Activated naive CD8-positive, alpha-beta T cell treated with anti-CD3 and anti-CD28 coated beads for 36 hours (primary cell): ENCODE measurements around the gene PLCL1. TPM values are rescaled to one million over a fixed set of nuclear protein-coding genes. Genes with fewer than 3 reads are reported as not detected.

Experiments
- DNase-seq: peaks from one replicate; pipeline ENCODE4 v3.0.0; 2021
- H3K27ac Mint-ChIP-seq: one replicate; pipeline ENCODE4 v1.8.0; 2022; ENCODE audit warnings: mild to moderate bottlenecking, moderate library complexity, mixed read lengths
- H3K27me3 Mint-ChIP-seq: one replicate; pipeline ENCODE4 v1.8.0; 2022; ENCODE audit warnings: mild to moderate bottlenecking, mixed read lengths
- H3K36me3 Mint-ChIP-seq: one replicate; pipeline ENCODE4 v1.8.0; 2021; ENCODE audit warnings: mild to moderate bottlenecking, mixed read lengths
- H3K4me1 Mint-ChIP-seq: one replicate; pipeline ENCODE4 v1.8.0; 2021; ENCODE audit warnings: mixed read lengths
- H3K4me3 Mint-ChIP-seq: one replicate; pipeline ENCODE4 v1.8.0; 2022; ENCODE audit warnings: mild to moderate bottlenecking, moderate library complexity, mixed read lengths
- H3K9me3 Mint-ChIP-seq: one replicate; pipeline ENCODE4 v1.8.0; 2022; ENCODE audit warnings: mixed read lengths
- total RNA-seq, 2 experiments: library from RNA; stranded (reverse); gene quantifications; one replicate each; pipeline ENCODE4 v1.2.3, GENCODE V29; 2021

Gene PLCL1
- total RNA-seq, 2 experiments from 2014 or later = 0.22 to 0.23 TPM

DNA sequence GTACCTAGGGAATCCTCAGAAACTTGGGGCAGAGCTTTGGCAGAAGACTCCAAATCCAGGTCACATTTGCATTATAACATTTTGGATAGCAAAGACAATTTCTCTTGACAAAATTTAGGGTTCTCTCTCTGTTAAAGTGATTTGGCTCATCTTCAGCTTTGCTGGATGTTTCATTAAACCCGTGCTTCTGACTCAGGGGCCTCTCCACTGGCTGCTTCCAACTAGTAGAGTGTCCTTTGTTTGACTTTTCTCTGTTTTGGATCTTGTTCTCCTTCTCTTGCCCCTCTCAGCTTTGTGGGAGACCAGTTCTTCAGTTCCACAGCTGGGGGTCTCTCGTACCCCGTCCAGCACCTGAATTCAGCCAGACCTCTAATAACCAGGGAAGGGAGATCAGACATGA is 145.6 kb downstream of the PLCL1 start:
- Mint-ChIP-seq H3K4me3 (no peak overlapping the region), H3K27me3 (no peaks in the 10 kb centered on the region), H3K36me3 (no peaks in the 10 kb centered on the region), H3K27ac (no peak overlapping the region), H3K4me1 (peaks cover 13% of the 10 kb centered on the region), H3K9me3 (peaks cover 1% of the 10 kb centered on the region)
- no peak for DNase-seq

DNA sequence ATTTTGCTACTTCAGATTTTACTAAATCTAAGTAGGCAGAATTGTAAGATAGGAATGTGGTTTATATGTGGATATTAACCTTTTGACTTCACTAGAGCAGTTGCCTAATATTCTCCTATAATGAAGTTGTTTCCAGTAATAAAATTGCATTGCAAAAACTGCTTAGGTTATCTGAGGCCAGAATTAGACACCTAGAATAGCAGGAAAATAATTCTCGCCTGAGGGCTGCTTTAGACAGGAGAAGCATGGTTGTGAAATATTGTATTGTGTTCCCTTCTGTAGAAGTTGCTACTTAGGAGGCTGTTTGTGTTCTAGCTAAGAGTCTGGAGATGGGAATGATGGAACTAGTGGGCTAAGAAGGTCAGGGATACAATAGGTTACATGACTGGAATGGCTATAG is 146.3 kb downstream of the PLCL1 start:
- no peak for DNase-seq
- Mint-ChIP-seq H3K27me3 (no peaks in the 10 kb centered on the region), H3K9me3 (peaks cover 3% of the 10 kb centered on the region), H3K36me3 (peaks cover 2% of the 10 kb centered on the region), H3K4me1 (peaks cover 14% of the 10 kb centered on the region), H3K4me3 (no peak overlapping the region), H3K27ac (no peak overlapping the region)

DNA sequence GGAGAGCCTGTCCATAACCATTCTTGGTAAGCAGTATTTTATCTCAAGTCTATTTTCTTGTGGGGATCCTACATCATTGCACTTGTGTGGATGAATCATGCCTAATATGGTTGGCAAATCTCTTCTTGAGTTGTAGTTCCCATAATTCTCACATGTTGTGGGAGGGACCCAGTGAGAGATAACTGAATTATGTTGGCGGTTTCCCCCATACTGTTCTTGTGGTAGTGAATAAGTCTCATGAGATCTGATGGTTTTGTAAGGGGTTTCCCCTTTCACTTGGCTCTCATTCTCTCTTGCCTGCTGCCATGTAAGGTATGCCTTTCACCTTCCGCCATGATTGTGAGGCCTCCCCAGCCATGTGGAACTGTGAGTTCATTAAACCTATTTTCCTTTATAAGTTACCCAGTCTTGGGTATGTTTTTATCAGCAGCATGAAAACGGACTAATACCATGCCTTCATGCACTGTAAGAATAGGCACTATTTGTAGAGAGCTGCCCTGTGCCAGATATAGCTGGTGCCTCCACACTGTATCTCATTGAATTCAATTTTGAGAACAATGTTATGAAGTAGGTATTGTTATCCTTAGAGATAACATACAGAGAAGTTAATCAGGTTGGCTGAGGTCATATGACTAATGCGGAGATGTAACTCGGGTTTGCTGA is 148.3 kb downstream of the PLCL1 start:
- peaks cover 6% of the 10 kb centered on the region for H3K9me3 Mint-ChIP-seq
- no peak overlapping the region for H3K27ac Mint-ChIP-seq
- peaks cover 2% of the 10 kb centered on the region for H3K36me3 Mint-ChIP-seq
- H3K27me3 Mint-ChIP-seq = no peaks in the 10 kb centered on the region
- DNase-seq = no peak
- H3K4me1 Mint-ChIP-seq = peaks cover 14% of the 10 kb centered on the region
- no peak overlapping the region for H3K4me3 Mint-ChIP-seq

DNA sequence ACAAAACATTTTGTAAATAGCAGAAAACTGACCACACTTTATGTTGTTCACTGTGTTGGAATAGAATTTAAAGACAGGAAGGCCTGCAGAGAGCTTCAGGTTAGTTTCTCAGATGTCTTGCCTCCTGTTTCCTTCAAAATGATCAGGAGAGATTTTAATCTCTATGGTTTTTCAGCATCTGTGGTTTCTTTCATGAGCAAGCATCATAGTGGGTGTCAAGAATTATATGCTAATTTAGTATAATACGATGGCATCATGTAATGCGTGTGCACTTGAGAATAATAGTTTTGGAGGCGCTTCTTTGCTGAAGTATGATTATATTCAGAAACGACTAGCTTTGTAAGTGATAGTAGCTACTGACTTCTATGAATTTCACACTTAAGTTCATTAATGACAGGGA is 149.9 kb downstream of the PLCL1 start:
- Mint-ChIP-seq H3K27me3 (no peaks in the 10 kb centered on the region), H3K4me1 (peaks cover 14% of the 10 kb centered on the region), H3K36me3 (peaks cover 2% of the 10 kb centered on the region), H3K9me3 (peaks cover 6% of the 10 kb centered on the region), H3K27ac (no peak overlapping the region), H3K4me3 (no peak overlapping the region)
- DNase-seq = no peak

DNA sequence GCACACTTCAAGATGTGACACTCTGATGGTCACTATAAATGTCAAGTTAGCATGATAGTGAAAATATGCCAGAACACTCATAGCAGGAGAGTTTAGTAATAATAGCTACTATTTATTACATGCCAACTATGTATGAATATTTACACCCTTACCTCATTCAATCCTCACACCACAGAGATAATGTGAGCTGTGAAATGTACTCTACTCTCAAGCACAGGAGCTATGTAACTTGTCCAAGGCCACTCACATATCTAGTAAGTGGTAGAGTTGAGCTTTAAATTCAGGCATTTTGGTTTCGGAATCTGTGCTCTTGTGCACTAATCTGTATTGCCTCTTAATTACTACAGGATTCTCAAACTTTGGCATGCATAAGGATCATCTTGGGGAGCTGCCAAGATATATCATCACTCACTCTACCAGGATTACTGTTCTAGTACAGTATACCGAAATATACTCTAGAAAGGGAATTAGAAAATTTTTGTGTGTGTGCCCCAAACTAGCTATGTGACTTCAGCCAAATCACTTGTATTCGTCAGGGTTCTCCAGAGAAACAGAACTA is 154.3 kb downstream of the PLCL1 start:
- no peak overlapping the region for H3K27ac Mint-ChIP-seq
- peaks cover 16% of the 10 kb centered on the region for H3K9me3 Mint-ChIP-seq
- no peaks in the 10 kb centered on the region for H3K27me3 Mint-ChIP-seq

DNA sequence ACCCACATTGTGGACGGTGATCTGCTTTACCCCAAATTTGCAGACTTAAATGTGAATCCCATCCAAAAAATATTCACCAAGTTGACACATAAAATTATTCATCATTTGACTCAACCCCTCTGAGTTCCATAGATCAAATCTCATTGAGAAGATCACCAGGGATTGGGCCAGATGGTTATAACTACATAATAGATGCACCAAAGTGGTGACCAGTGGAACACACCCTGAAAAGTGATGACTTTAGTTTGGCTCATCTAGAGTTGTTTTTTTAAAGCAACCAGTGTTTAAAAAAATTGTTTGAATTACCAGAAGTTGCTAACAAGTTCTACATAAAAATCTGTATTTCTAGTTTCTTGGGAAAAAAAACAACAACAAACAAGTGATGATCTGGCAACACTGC is 155.0 kb downstream of the PLCL1 start:
- no peak for DNase-seq
- Mint-ChIP-seq H3K4me1 (peaks cover 6% of the 10 kb centered on the region), H3K4me3 (no peak overlapping the region), H3K9me3 (peaks cover 22% of the 10 kb centered on the region), H3K36me3 (peaks cover 5% of the 10 kb centered on the region), H3K27me3 (no peaks in the 10 kb centered on the region), H3K27ac (no peak overlapping the region)

More for the DNA sequence above, 154.3 kb downstream of the PLCL1 start:
- DNase-seq = no peak
- Mint-ChIP-seq H3K4me1 (peaks cover 14% of the 10 kb centered on the region), H3K36me3 (peaks cover 5% of the 10 kb centered on the region), H3K4me3 (no peak overlapping the region)

DNA sequence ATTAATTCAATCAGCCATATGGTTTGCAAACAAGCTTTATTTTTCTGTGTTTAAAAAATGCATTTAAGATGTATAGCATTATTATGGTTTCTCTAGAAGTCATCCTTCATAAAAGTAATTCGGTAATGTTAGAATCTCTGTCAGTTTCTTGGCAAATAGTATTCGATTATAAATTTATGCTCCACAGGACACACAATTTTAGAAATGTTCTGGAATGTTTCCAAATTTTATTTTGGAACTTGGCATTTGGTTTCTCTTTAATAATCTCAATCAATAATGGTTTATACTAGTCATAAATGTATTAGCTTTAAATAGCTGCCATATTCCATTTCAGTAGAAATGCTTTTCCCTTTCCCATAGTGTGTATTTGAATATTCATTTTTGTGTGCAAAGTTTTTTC is 156.4 kb downstream of the PLCL1 start:
- peaks cover 31% of the 10 kb centered on the region for H3K9me3 Mint-ChIP-seq
- no peak overlapping the region for H3K4me3 Mint-ChIP-seq
- peaks cover 13% of the 10 kb centered on the region for H3K36me3 Mint-ChIP-seq
- no peaks in the 10 kb centered on the region for H3K27me3 Mint-ChIP-seq
- DNase-seq = no peak
- no peaks in the 10 kb centered on the region for H3K4me1 Mint-ChIP-seq
- no peak overlapping the region for H3K27ac Mint-ChIP-seq

DNA sequence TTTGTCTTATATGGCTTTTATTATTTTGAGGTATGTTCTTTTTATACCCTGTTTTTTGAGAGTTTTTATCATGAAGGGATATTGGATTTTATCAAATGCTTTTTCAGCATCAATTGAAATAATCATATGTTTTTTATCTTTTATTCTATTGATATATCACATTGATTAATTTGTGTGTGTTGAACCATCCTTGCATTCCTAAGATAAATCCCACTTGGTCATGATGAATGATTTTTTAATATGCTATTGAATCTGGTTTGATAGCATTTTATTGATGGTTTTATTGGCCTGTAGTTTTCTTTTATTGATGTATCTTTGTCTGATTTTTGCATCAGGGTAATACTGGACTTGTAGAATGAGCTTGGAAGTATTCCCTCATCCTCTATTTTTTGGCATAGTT is 160.3 kb downstream of the PLCL1 start:
- H3K27ac Mint-ChIP-seq = no peak overlapping the region
- H3K27me3 Mint-ChIP-seq = no peaks in the 10 kb centered on the region
- peaks cover 6% of the 10 kb centered on the region for H3K4me1 Mint-ChIP-seq
- no peak for DNase-seq
- no peak overlapping the region for H3K4me3 Mint-ChIP-seq
- peaks cover 22% of the 10 kb centered on the region for H3K36me3 Mint-ChIP-seq
- peaks cover 30% of the 10 kb centered on the region for H3K9me3 Mint-ChIP-seq

DNA sequence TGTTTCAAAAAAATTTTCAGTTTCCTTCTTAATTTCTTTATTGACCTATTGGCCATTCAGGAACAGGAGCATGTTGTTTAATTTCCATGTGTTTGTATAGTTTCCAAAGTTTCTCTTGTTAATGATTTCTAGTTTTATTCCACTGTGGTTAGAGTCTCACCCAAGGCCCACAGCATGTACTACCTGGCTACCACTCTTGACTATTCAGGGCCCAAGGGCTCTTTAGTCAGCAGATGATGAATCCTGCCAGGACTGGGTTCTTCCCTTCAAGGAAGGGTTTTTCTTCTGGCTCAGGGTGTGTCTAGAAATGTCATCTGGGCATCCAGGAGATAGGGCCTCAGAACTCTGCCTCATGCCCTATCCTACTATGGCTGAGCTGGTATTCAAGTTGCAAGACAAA is 161.4 kb downstream of the PLCL1 start:
- Mint-ChIP-seq H3K27ac (no peak overlapping the region), H3K4me3 (no peak overlapping the region), H3K9me3 (peaks cover 30% of the 10 kb centered on the region), H3K27me3 (no peaks in the 10 kb centered on the region), H3K4me1 (peaks cover 9% of the 10 kb centered on the region), H3K36me3 (peaks cover 22% of the 10 kb centered on the region)
- no peak for DNase-seq

DNA sequence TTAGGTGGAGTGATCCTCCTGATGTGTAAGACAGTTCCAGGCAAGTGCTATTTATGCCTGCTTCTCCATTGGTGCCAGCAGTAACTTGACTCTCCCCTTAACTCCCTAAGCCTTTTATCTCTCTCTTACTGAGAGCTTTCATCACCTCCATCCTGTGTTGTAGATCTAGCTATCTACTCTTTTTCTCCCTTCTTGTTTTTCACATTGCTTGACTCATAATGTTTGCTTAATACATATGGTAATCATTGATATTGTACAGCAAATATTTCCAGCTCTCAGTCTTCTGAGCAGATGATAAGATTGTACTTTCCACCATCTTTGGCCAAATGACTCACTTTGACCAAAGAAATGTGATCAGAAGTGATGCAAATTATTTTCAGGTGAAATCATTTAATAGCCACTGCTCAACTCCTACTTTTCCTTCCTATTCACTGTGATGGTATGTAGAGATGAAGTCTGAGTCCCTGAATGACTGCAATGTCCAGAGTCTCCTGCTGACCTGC is 165.0 kb downstream of the PLCL1 start:
- Mint-ChIP-seq H3K36me3 (peaks cover 20% of the 10 kb centered on the region), H3K4me3 (no peak overlapping the region), H3K27me3 (no peaks in the 10 kb centered on the region), H3K9me3 (peaks cover 11% of the 10 kb centered on the region), H3K27ac (peak overlapping the region; percentile 62), H3K4me1 (peaks cover 13% of the 10 kb centered on the region)
- DNase-seq = no peak

DNA sequence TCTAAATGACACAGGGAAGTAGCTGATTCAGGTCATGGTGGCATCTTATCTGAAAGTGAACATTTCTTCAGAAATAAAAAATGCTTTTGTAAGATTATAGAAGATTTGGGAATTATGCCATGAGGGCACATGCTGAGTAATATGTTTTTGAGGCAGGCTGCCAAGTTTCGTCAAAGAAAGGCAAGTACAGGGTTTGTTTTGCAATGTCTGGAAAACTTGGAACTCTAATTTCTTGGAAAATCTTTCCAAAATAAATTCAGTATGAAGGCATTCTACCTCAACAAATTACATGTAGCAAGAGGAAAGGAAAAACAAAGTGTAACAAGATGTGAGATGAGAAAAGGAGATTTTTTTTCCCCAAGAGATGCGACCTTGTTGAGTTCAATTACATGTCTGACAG is 167.7 kb downstream of the PLCL1 start:
- Mint-ChIP-seq H3K27ac (no peak overlapping the region), H3K36me3 (peaks cover 4% of the 10 kb centered on the region), H3K4me3 (no peak overlapping the region), H3K4me1 (peaks cover 13% of the 10 kb centered on the region), H3K9me3 (peaks cover 1% of the 10 kb centered on the region), H3K27me3 (no peaks in the 10 kb centered on the region)
- DNase-seq = no peak

DNA sequence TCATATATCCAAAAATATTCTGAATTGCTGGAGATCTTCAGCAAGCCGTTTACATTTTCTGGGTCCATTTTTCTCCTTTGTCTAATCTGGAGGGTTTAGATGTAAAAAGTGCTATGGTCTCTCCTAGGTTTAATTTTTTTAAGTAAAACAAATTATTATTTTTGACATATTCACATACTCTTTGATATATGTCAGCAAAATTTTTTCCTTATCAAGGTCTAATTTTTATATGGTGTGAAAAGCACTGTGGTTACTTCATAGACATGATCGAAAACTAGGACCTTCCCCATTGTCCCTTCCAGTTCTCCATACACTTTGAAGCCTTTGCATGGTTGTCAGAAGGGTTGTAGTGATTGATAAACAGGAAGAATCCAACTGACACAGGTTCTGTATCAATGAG is 168.2 kb downstream of the PLCL1 start:
- Mint-ChIP-seq H3K27me3 (no peaks in the 10 kb centered on the region), H3K27ac (no peak overlapping the region), H3K9me3 (peaks cover 1% of the 10 kb centered on the region), H3K36me3 (peaks cover 4% of the 10 kb centered on the region), H3K4me1 (peaks cover 13% of the 10 kb centered on the region), H3K4me3 (no peak overlapping the region)
- DNase-seq = no peak

DNA sequence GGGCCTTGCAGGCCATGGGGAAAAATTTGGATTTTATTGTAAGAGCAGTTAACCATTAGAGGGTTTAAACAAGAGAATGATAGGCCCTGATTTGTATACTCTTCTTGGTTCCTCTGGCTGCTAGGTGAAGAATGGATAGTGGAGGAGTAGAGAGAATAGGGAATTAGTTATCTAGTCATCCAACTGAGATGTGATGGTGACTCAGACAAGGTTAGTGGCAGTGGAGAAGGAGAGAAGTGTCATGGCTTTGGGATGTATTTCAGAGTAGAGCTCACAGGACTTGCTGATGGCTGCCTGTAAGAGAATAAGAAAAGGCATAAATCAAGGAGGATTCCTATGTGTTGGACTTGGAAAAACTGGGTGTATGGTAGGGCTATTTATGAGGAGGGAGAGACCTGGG is 169.4 kb downstream of the PLCL1 start:
- H3K27ac Mint-ChIP-seq = no peak overlapping the region
- H3K36me3 Mint-ChIP-seq = peaks cover 4% of the 10 kb centered on the region
- peaks cover 13% of the 10 kb centered on the region for H3K4me1 Mint-ChIP-seq
- no peak for DNase-seq
- H3K4me3 Mint-ChIP-seq = no peak overlapping the region
- peaks cover 1% of the 10 kb centered on the region for H3K9me3 Mint-ChIP-seq
- H3K27me3 Mint-ChIP-seq = no peaks in the 10 kb centered on the region

DNA sequence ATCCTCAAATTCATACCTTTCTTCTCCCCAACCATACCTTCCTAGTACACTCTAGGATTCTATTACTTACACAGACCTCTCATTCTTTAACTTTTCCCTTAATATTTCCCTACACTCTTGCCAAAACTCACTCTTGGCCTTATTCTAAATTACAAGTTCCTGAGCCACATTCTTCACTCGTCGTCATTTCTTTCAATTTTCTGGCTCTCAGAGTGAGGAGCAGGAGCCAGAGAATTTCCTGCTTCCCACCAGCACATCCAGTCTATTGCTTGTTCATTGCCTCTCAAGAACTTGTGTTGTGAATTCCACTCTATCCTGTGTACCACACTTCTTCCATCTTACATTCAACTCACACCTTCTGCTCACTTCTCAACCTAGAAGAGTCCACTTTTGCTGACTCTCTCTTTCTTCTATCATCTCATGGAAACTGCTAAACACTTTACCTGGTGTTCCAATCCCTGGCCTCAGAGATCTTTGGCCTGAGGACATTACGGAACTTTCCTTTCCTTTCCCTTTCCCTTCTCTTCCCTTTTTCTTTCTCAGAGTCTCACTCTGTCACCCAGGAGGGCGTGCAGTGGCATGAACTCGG is 171.6 kb downstream of the PLCL1 start:
- no peak for DNase-seq
- peaks cover 3% of the 10 kb centered on the region for H3K4me1 Mint-ChIP-seq
- no peak overlapping the region for H3K27ac Mint-ChIP-seq
- no peak overlapping the region for H3K4me3 Mint-ChIP-seq
- H3K36me3 Mint-ChIP-seq = peaks cover 1% of the 10 kb centered on the region
- H3K27me3 Mint-ChIP-seq = no peaks in the 10 kb centered on the region
- no peaks in the 10 kb centered on the region for H3K9me3 Mint-ChIP-seq

DNA sequence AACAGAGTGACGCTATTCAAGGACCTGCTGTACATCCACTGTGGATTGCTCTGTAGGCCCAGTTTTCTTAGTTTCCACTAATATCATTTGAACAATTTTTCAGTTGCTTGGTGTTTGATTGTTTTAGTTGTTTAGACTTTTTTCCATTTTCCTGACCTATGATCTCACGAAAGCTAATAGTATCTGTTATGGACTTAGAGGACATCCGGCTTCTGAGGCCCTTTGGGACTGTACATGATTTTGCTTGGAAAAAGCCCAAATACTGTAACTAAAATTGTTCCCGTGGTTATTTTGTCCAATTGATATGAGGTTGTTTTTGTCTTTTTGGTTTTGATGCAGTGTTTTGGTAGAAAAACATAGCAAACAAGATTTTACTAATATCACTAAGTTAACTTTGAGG is 174.6 kb downstream of the PLCL1 start:
- DNase-seq = no peak
- no peak overlapping the region for H3K4me3 Mint-ChIP-seq
- H3K9me3 Mint-ChIP-seq = no peaks in the 10 kb centered on the region
- no peaks in the 10 kb centered on the region for H3K27me3 Mint-ChIP-seq
- H3K36me3 Mint-ChIP-seq = no peaks in the 10 kb centered on the region
- H3K4me1 Mint-ChIP-seq = no peaks in the 10 kb centered on the region
- no peak overlapping the region for H3K27ac Mint-ChIP-seq

DNA sequence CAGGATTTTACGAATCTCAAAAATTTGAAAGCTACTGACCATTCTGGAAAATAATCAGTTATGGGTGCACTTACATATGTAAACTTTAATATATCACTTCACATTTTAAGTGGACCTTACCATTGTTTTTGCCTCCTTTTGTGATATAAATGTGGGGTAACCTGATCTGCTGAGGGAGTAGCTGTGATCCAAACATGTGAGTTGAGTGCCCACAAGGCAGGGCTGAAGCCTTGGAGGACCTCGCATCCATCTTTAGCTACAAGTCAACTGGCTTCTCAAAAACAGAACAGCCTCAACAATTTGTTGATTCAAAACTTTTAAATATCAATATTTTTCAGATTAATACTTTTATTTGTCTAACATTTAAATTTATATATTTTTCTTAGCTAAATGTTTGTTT is 178.2 kb downstream of the PLCL1 start:
- Mint-ChIP-seq H3K4me3 (no peak overlapping the region), H3K4me1 (no peaks in the 10 kb centered on the region), H3K27me3 (no peaks in the 10 kb centered on the region), H3K36me3 (no peaks in the 10 kb centered on the region), H3K27ac (no peak overlapping the region), H3K9me3 (no peaks in the 10 kb centered on the region)
- DNase-seq = no peak
